HG03066 (cell line): ENCODE results near the gene PUS1.
"Not testable (repeated sequence)": the region's sequence is repeated elsewhere in the genome, so short reads cannot be mapped to it uniquely, and the experiment has no call there.

Source experiments
- ATAC-seq: cut with Tn5 transposase; IDR thresholded peaks from one replicate; pipeline ENCODE4 v1.9.1; 2021; ENCODE audit warnings: low read depth; ENCODE audit not compliant: unreplicated experiment

PUS1 gene

DNA sequence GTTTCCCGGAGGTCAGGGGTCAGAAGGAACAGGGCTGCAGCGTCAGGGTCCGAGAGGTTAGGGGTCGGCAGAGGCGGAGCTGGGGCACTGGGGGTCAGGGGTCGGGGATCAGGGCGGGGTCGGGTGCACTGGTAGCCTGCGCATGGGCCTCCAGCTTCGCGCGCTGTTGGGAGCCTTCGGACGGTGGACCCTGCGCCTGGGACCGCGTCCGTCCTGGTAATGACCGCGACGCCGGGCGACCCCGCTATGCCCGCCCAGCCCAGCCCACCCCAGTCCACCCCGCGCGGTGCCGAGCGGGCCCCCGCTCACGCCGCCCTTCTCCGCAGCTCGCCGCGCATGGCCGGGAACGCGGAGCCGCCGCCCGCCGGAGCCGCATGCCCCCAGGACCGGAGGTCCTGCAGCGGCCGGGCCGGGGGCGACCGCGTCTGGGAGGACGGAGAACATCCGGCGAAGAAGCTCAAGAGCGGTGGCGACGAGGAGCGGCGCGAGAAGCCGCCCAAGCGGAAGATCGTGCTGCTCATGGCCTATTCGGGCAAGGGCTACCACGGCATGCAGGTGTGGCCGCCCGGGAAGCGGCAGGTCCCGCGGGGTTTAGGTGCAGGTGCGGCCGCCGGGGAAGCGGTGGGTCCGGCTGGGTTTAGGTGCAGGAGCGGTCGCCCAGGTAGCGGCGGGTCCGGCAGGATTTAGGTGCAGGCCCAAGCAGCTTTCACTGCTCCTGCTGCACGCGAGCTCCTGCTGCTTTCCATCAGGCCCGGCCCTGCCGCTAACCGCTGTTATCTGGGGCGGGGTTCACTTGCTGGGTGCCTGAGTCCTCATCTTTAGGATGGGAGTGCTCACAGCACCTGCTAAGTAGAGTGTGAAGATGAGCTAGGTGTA lies 743 bp downstream of the PUS1 start:
- peak; percentile 3 for ATAC-seq

DNA sequence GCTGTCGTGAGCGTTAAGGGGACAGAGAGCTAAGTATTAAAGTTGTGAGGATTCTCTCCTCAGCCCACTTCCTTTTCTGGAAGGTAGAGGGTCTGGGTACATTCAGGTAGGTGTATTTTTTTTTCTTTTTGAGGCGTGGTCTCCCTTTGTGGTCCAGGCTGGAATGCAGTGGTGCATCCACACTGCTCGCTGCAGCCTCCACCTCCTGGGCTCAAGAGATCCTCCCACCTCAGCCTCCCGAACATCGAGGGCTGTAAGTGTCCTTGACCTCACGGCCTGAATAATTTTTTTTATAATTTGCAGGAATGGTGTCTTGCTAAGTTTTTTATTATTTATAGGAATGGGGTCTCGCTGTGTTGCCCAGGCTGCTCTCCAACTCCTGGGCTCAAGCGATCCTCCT lies 1.4 kb downstream of the PUS1 start:
- no peak for ATAC-seq

GRCh38 chr12:131933387-131933786 lies 4.3 kb downstream of the PUS1 start:
- no peak for ATAC-seq

GRCh38 chr12:131934535-131934934 lies 5.5 kb downstream of the PUS1 start:
- no peak for ATAC-seq

- ATAC-seq = no peak
Observed at GRCh38 chr12:131938082-131938481, 9.0 kb downstream of the PUS1 start.

DNA sequence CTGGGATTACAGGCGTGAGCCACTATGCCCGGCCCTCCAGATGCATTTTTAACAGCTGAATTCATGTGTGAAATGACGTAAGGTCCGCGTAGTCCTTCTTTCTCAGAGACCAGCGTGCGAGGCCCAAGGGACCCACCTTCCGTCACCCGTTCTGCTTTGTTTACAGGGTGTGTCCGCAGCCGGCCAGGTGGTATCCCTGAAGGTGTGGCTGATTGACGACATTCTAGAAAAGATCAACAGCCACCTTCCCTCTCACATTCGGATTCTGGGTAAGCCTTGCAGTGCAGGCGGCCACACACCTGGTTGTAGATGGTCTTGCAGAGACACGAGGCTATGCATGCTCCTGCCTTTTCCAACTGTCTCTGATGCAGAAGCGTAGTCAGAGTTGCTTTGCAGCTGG lies 9.9 kb downstream of the PUS1 start:
- no peak for ATAC-seq

DNA sequence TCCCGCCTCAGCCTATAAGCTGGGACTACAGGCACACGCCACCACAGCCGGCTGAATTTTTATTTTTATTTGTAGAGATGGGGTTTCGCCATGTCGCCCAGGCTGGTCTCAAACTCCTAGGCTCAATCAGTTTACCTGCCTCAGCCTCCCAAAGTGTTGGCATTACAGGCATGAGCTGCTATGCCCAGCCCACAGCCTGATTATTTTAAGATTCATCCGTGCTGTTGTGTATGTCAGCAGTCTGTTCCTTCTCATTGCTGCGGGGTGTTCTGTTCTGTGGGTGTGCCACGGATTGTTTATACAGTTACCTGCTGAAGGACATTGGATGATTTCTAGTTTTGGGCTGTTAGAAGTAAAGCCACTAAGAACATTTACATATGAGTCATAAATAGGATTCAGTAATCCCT lies 11.1 kb downstream of the PUS1 start:
- ATAC-seq = no peak

DNA sequence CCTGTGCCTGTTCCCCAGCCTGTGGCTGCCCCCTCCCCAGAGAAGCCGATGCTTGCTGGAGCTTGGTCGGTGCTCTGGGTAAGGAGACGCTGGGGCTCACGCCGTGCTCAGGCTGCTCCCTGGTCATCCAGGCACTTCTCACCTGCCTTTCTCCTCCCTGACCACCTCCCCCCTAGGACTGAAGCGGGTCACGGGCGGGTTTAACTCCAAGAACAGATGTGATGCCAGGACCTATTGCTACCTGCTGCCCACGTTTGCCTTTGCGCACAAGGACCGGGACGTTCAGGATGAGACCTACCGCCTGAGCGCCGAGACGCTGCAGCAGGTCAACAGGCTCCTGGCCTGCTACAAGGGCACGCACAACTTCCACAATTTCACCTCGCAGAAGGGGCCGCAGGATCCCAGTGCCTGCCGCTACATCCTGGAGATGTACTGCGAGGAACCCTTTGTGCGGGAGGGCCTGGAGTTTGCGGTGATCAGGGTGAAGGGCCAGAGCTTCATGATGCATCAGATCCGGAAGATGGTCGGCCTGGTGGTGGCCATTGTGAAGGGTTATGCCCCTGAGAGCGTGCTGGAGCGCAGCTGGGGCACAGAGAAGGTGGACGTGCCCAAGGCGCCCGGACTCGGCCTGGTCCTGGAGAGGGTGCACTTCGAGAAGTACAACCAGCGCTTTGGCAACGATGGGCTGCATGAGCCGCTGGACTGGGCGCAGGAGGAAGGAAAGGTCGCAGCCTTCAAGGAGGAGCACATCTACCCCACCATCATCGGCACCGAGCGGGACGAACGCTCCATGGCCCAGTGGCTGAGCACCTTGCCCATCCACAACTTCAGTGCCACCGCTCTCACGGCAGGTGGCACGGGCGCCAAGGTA lies 12.3 kb downstream of the PUS1 start:
- ATAC-seq = no peak

DNA sequence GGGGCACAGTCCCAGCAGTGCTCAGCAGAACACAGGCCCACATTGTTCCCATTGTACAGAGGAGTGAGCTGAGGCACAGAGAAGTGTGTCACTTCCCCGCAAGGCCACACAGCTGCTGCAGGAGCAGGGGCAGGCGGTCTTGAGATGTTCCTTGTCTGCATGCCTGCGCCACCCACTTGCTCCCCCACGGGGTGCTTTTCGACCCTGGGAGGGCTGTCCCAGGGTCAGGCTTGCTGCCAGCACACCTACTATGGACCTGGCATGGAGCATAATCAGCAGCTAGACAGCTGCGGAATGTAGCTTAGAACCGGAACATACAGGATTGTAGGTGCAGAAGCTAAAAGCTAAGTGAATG lies 12.9 kb downstream of the PUS1 start:
- ATAC-seq = no peak

GRCh38 chr12:131942671-131943070 lies 13.6 kb downstream of the PUS1 start:
- no peak for ATAC-seq

DNA sequence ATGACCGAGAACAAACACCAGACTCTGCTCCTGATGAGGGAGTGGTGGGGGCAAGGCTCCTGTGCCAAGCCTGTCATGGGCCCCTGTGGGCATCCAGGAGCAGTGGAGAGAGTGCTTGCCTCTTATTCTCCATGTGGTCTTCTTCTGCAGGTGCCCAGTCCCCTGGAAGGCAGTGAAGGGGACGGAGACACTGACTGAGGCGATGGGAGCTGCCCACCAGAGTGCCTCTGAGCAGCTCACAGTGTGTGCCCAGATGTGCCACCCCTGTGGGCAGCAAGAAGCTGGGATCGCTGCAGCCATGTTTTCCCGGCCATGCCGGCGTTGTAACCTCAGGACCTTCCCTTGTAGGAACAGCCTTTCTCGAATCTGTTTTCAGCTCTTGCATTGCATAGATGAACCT lies 14.3 kb downstream of the PUS1 start:
- no peak for ATAC-seq

GRCh38 chr12:131943876-131944275 lies 14.8 kb downstream of the PUS1 start:
- ATAC-seq = no peak

- ATAC-seq = no peak
Observed at GRCh38 chr12:131944601-131945251, 15.7 kb downstream of the PUS1 start.

GRCh38 chr12:131946757-131947156 lies 17.7 kb downstream of the PUS1 start:
- no peak for ATAC-seq

GRCh38 chr12:131947482-131948027 lies 18.5 kb downstream of the PUS1 start:
- ATAC-seq = no peak

GRCh38 chr12:131948166-131948712 lies 19.2 kb downstream of the PUS1 start:
- ATAC-seq = no peak

- not testable (repeated sequence) for ATAC-seq
Observed at GRCh38 chr12:131948713-131949430, 19.8 kb downstream of the PUS1 start.

DNA sequence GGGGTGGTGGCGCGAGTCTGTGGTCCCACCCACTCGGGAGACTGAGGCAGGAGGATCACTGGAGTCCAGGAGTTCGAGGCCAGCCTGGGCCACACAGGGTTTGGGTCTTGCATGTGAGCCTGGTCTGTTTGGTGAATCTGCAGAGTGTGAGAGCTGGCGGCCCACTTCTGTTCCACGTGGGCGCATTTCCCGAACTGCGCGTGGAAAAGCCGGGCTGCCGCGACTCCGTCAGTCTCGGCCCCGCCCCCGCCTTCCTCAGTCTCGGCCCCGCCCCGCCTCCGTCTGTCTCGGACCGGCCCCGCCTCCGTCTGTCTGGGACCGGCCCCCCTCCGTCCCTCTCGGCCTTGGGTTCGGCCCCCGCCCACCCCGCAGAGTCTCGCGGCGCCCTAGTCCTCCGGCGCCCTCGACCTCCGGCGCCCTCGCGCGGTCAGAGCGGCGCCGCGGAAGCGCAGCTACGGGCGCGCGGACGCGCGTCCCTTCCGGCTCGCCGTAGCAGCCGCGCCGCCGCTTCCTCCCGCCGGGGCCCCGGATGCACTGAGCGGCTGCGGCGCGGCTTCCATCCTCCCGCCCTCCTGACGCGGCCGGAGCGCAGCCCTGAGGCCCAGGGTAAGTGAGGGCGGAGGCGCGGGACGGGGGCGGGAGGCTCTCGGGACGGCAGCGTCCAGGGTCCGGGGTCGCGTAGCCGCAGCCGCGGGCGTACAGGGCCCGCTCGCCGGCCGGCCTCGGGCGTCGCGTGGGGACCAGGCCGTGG lies 20.5 kb downstream of the PUS1 start, which contains the start of gene EP400:
EP400 (plus strand) TSS at position 512 of the 751 bp plus-strand sequence. CDS start 10,678 bp downstream, outside the sequence.
- peak; percentile 87 for ATAC-seq
